Epithelial cell of esophagus (primary cell): ENCODE measurements around the gene SPEN.
"Not testable (repeated sequence)": the region's sequence is repeated elsewhere in the genome, so short reads cannot be mapped to it uniquely, and the experiment has no call there.

Source experiments
- DNase-seq: peaks from one replicate; pipeline ENCODE4 v3.0.0; 2010; ENCODE audit warnings: low read depth
- H3K4me3 ChIP-seq: 2 replicates; pipeline ENCODE4 v1.5.1; 2011; ENCODE audit warnings: mild to moderate bottlenecking, low read length, control low read depth
- CTCF ChIP-seq: IDR thresholded peaks from 2 replicates; pipeline ENCODE4 v1.5.1; 2011; ENCODE audit warnings: low read depth, mild to moderate bottlenecking, low read length, control low read depth, inconsistent platforms; ENCODE audit not compliant: insufficient read depth; ENCODE audit errors: missing control alignments

SPEN gene

GRCh38 chr1:15885701-15886610 is 38.4 kb downstream of the SPEN start:
- DNase-seq, result peak; percentile 93
- peak overlapping the region; percentile 29 for H3K4me3 ChIP-seq
- no peak for TF ChIP-seq CTCF

GRCh38 chr1:15886611-15887167 is 39.2 kb downstream of the SPEN start:
- no peak for TF ChIP-seq CTCF
- peak overlapping the region; percentile 2 for H3K4me3 ChIP-seq
- DNase-seq, result no peak

GRCh38 chr1:15892857-15893599 is 45.5 kb downstream of the SPEN start:
- DNase-seq, result peak; percentile 41
- H3K4me3 ChIP-seq, result not testable (repeated sequence)

GRCh38 chr1:15895233-15895632 is 47.7 kb downstream of the SPEN start:
- DNase-seq, result no peak
- no peak overlapping the region for H3K4me3 ChIP-seq
- no peak for TF ChIP-seq CTCF

- H3K4me3 ChIP-seq, DNase-seq: not testable (repeated sequence)
These were observed 49.5 kb downstream of the SPEN start for GRCh38 chr1:15896841-15897610.

GRCh38 chr1:15899266-15899665 is 51.8 kb downstream of the SPEN start:
- DNase-seq, result no peak
- H3K4me3 ChIP-seq, result no peak overlapping the region
- TF ChIP-seq CTCF, result no peak

- DNase-seq, result no peak
These were observed 53.3 kb downstream of the SPEN start for GRCh38 chr1:15900662-15901279.

More at GRCh38 chr1:15900662-15901279, 53.3 kb downstream of the SPEN start:
- no peak overlapping the region for H3K4me3 ChIP-seq
- TF ChIP-seq CTCF, result no peak
